Neutrophil (primary cell): ENCODE data around the gene ITPKB.
A peak's percentile ranks its signal among the peaks of the same experiment; 100 is the strongest.

Source experiments
- H3K27ac ChIP-seq: fragments of 200-600 bp; sonication (generic); 2 replicates; pipeline ENCODE4 v1.5.1; 2016; ENCODE audit warnings: mild to moderate bottlenecking, moderate library complexity
- H3K27me3 ChIP-seq: fragments of 200-600 bp; sonication (generic); 2 replicates; pipeline ENCODE4 v1.6.0; 2016; ENCODE audit warnings: mild to moderate bottlenecking
- H3K36me3 ChIP-seq: fragments of 200-600 bp; sonication (generic); 2 replicates; pipeline ENCODE4 v1.5.1; 2017
- H3K4me1 ChIP-seq, 2 experiments: fragments of 200-600 bp in 1 of 2; sonication (generic) in 1 of 2; 1 replicate in 1 of 2; 2 replicates in 1 of 2; pipeline versions ENCODE4 v1.5.1 to v1.6.1; 2013 to 2016; ENCODE audit warnings: low read depth in 1 of 2, low read length in 1 of 2, mild to moderate bottlenecking in 1 of 2, moderate library complexity in 1 of 2; ENCODE audit not compliant: control insufficient read depth in 1 of 2, insufficient read depth in 1 of 2
- H3K4me3 ChIP-seq, 2 experiments: fragments of 200-600 bp in 1 of 2; sonication (generic) in 1 of 2; 1 replicate in 1 of 2; 2 replicates in 1 of 2; pipeline ENCODE4 v1.5.1; 2013 to 2016; ENCODE audit warnings: low read depth in 1 of 2, low read length in 1 of 2, mild to moderate bottlenecking in 1 of 2, moderate library complexity in 1 of 2
- H3K9me3 ChIP-seq: fragments of 200-600 bp; sonication (generic); 2 replicates; pipeline ENCODE4 v1.5.1; 2016
- TF ChIP-seq, protein P1 (sequence below): fragments of 200-600 bp; sonication (generic); IDR thresholded peaks from 2 replicates; pipeline ENCODE4 v1.5.1; 2016; ENCODE audit warnings: antibody characterized with exemption

ITPKB gene

DNA sequence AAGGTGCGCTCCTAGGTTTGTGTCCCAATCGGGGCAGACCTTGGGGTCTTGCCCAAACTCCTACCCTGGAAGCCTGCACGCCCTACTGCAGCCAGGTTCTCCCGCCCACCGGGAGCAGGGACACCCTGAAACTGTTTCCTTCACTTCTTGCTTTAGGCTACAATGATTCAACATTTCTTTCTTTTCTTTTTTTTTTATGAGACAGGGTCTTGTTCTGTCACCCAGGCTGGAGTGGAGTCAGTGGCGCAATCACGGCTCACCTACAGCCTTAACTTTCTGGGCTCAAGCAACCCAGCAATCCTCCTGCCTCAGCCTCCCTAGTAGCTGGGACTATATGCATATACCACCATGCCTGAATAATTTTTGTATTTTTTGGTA lies 75.8 kb downstream of the ITPKB start:
- no peaks in the 10 kb centered on the region for H3K9me3 ChIP-seq
- no peaks in the 10 kb centered on the region for H3K27me3 ChIP-seq
- TF ChIP-seq, protein P1, sequence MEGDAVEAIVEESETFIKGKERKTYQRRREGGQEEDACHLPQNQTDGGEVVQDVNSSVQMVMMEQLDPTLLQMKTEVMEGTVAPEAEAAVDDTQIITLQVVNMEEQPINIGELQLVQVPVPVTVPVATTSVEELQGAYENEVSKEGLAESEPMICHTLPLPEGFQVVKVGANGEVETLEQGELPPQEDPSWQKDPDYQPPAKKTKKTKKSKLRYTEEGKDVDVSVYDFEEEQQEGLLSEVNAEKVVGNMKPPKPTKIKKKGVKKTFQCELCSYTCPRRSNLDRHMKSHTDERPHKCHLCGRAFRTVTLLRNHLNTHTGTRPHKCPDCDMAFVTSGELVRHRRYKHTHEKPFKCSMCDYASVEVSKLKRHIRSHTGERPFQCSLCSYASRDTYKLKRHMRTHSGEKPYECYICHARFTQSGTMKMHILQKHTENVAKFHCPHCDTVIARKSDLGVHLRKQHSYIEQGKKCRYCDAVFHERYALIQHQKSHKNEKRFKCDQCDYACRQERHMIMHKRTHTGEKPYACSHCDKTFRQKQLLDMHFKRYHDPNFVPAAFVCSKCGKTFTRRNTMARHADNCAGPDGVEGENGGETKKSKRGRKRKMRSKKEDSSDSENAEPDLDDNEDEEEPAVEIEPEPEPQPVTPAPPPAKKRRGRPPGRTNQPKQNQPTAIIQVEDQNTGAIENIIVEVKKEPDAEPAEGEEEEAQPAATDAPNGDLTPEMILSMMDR: no peak
- peaks cover 62 to 64% of the 10 kb centered on the region in 2 experiments for H3K4me1 ChIP-seq
- peak overlapping the region; percentile 73 for H3K27ac ChIP-seq
- H3K36me3 ChIP-seq: peaks cover 42% of the 10 kb centered on the region
- H3K4me3 ChIP-seq: no peak overlapping the region

DNA sequence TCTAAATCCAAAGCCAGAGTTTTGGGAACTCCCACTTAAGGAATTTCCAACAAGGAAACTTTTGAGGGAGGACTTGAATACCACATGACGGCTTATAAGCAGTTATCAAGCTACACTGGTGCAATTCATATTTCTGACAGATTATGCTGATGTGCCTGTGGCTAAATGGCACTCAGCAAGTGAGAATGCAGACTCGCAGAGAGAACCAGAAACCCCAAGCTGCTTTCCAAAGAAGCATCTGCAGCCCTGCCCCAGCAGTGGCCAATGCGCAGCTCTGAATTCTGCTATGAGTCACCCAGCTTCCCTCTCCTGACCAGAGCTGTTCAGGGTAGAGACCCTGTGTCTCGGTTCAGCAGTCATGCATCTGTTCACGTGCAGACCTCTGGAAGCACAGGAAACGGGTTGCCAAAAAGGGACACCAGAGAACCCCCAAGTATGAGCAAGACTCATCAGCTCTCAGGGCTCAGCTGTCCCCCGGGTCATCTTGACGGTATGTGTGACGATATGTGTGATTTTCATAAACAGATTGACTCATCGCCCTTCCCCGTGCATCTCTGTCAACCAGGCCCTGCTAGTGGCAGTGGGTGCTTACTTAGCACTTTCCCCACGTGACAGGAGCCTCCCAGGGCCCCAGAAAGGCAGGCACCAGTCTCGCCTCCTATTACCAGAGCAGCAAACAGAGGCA lies 76.3 kb downstream of the ITPKB start:
- Histone ChIP-seq H3K36me3 (peaks cover 42% of the 10 kb centered on the region), H3K4me3 (no peak overlapping the region), H3K27ac (peak overlapping the region; percentile 73), H3K27me3 (no peaks in the 10 kb centered on the region), H3K9me3 (no peaks in the 10 kb centered on the region), H3K4me1 (peaks cover 59 to 60% of the 10 kb centered on the region in 2 experiments)
- TF ChIP-seq, protein P1: no peak

DNA sequence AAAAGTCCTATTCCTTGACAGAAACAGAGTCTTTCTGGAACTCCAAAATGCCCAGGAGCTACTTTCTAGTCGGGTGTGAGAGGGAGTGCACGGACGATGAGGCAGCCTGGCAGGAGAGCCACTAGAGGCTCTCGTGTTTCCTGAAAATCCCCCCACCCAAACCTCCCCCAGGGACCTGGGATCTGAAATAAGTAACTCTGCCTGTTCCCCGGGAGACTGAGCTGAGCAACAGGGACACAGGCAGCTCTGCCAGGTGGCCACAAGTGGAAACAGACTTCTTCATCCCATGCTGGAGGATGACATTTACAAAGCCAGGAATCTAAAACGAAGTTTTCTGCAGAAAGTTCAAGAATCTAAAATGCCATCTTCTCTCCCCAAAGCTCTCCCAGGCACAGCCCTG lies 77.1 kb downstream of the ITPKB start:
- peak overlapping the region; percentile 73 for H3K27ac ChIP-seq
- H3K4me3 ChIP-seq: no peak overlapping the region
- TF ChIP-seq, protein P1: no peak
- H3K27me3 ChIP-seq: no peaks in the 10 kb centered on the region
- peaks cover 43% of the 10 kb centered on the region for H3K36me3 ChIP-seq
- no peaks in the 10 kb centered on the region for H3K9me3 ChIP-seq
- peaks cover 52 to 58% of the 10 kb centered on the region in 2 experiments for H3K4me1 ChIP-seq

DNA sequence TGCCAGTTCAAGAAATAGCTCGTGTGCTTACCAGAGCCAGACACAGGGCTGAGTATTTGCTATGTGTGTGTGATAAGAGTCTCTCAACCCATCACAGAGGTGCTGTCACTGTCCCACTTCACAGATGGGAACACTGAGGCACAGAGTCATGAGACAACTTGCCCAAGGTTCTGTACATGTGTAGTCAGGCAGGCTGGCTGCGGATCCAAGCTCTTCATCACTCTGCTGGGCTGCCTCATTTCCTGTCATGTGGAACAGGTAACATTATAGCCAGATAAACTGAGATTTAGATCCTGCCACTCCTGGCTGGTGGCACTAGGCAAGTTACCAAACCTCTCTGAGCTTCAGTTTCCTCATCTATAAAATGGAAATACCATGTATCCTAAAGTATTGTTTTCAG lies 77.8 kb downstream of the ITPKB start:
- TF ChIP-seq, protein P1: no peak
- Histone ChIP-seq H3K4me3 (no peak overlapping the region), H3K9me3 (no peaks in the 10 kb centered on the region), H3K27ac (peak overlapping the region; percentile 73), H3K36me3 (peaks cover 49% of the 10 kb centered on the region), H3K27me3 (no peaks in the 10 kb centered on the region), H3K4me1 (peaks cover 50 to 58% of the 10 kb centered on the region in 2 experiments)

DNA sequence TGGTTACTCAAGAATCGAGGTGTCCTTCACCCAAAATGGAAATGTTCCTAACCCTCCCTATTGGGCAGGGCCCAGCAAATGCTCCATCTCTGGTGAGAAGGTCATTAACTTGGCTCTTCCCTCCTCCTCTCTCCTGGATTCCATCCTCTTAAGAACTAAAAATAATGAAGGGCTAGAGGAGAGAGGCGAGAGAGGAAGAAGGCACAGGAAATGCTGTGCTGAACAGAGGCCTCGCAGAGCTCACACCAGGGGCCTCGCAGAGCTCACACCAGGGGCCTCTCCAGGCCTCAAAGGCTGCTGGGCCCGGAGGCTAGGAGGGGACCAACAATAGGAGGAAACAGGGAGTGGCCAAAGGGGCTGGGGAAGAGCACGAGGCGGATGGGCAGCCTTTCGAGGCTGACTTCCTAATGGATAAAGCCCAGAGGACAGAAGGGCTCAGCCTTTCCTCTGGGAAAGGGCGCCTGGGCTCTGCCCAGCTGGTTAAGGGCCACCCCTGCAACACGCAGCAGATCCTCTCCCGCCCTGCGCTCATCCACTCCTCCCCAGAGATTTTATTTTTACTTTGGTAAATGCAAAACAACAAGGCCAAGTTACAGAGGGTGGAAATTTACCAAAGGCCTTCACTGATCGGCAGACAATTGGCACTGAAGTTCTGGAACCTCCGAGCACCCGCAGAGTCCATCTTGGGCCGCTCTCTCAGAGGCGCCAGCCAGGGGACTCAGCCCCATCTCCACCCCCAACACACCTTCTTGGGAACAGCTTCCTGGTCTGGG lies 78.5 kb downstream of the ITPKB start:
- no peaks in the 10 kb centered on the region for H3K9me3 ChIP-seq
- no peaks in the 10 kb centered on the region for H3K27me3 ChIP-seq
- H3K27ac ChIP-seq: peak overlapping the region; percentile 73
- no peak overlapping the region for H3K4me3 ChIP-seq
- TF ChIP-seq, protein P1: no peak
- peaks cover 57 to 63% of the 10 kb centered on the region in 2 experiments for H3K4me1 ChIP-seq
- peaks cover 50% of the 10 kb centered on the region for H3K36me3 ChIP-seq
